Psoas muscle (tissue), 8 donors: ENCODE data around the gene FAM98B. TPM values are rescaled to one million over a fixed set of nuclear protein-coding genes. Genes with fewer than 3 reads are reported as not detected.

Experiments
- ATAC-seq, 4 donors: fragments of 200-7000 bp; cut with Tn5 transposase; one replicate each; pipeline ENCODE4 v1.9.1; 2020; ENCODE audit warnings: moderate library complexity in 3 of 4, mild to moderate bottlenecking in 2 of 4
- DNase-seq, 2 donors: peaks; one replicate each; pipeline ENCODE4 v3.0.0-alpha.2; 2020
- H3K27ac ChIP-seq: fragments of 200-600 bp; one replicate; pipeline ENCODE4 v1.8.0; 2022
- H3K27me3 ChIP-seq, 3 donors: fragments of 200-600 bp in 1 of 3; one replicate each; pipeline versions ENCODE4 v1.6.1 to v1.8.0; 2013 to 2022; ENCODE audit warnings: low read length in 2 of 3, mild to moderate bottlenecking in 2 of 3, moderate library complexity in 1 of 3; ENCODE audit not compliant: insufficient read depth in 3 of 3
- H3K36me3 ChIP-seq, 2 donors: fragments of 200-600 bp in 1 of 2; one replicate each; pipeline versions ENCODE4 v1.6.1 to v1.8.0; 2013 to 2022; ENCODE audit warnings: low read depth in 1 of 2, mild to moderate bottlenecking in 1 of 2, moderate library complexity in 1 of 2; ENCODE audit not compliant: insufficient read depth in 1 of 2
- H3K4me1 ChIP-seq: fragments of 200-600 bp; one replicate; pipeline ENCODE4 v1.8.0; 2022
- H3K4me3 ChIP-seq: fragments of 200-600 bp; one replicate; pipeline ENCODE4 v1.8.0; 2022; ENCODE audit warnings: mild to moderate bottlenecking
- H3K9me3 ChIP-seq: fragments of 200-600 bp; one replicate; pipeline ENCODE4 v1.8.0; 2022
- WGBS, 3 donors: extraction: QIAGEN DNeasy Blood & Tissue Kit; methylation state at CpG; one replicate each; pipeline versions ENCODE4 v1.1.6 to v1.1.7; 2013; 5-methylcytosine and 5-hydroxymethylcytosine counted together
- intact Hi-C, 2 donors: fragments of 100-400 bp; cut with DNase I; formaldehyde crosslinking; loops; one replicate each; pipeline versions ENCODE4 v1.11.0 to v1.14.2; 2022
- polyA plus RNA-seq, 3 donors: library from polyadenylated mRNA; stranded (reverse); fragments of 200-250 nt; gene quantifications; one replicate each; pipeline ENCODE4 v1.2.3, GENCODE V29; 2013
- total RNA-seq, 4 donors: library from RNA; stranded (reverse); fragmentation: NEBNext Ultra II Directional in 2 of 4; extraction: Animal tissue kit (Norgen Biotek cat#: 25700) in 2 of 4; gene quantifications; one replicate each; pipeline versions ENCODE4 v1.2.1 to v1.2.4, GENCODE V29; 2021 to 2023
- TF ChIP-seq, protein P1 (sequence below): fragments of 200-600 bp; IDR thresholded peaks from one replicate; pipeline ENCODE4 v1.8.0; 2022; ENCODE audit warnings: antibody characterized with exemption
- donor health status: healthy with polysubstance abuse.
- donor health status: DM: no; HTN: no; CAD: no; lungs with moderate emphysema.
- donor health status: Bipolar disorder and iron deficiency.
- donor health status: healthy.
- donor health status: DM: yes; HTN: yes; CAD: no.
- donor health status: DM: no; HTN: no; CAD: no.
- donor health status: DM: no; HTN: no; CAD: no.
- donor health status: DM: yes; HTN: yes; CAD: no.

Gene FAM98B
- total and polyA plus RNA-seq, 7 donors: 6.8 to 18.5 (median 13.5) TPM

DNA sequence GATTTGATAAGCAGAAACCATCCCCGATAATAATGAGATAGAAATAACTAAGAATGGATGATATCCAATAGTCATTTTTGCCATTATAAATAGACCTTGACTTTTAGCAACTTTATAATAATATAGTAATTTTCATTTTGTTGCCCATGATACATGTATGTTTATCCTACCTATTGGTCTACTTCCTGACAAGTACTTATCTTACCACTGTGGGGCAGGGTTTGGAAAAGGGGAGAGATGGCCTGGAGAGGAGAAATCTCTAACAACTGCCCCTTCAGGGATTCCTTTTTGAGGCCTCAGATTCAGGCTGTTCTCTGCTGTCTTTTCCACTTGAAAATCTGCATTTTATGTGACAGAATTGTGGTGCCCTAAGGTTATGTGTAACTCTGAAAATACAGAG is 42.2 kb downstream of the FAM98B start:
- ATAC-seq: no peak
- TF ChIP-seq, protein P1, sequence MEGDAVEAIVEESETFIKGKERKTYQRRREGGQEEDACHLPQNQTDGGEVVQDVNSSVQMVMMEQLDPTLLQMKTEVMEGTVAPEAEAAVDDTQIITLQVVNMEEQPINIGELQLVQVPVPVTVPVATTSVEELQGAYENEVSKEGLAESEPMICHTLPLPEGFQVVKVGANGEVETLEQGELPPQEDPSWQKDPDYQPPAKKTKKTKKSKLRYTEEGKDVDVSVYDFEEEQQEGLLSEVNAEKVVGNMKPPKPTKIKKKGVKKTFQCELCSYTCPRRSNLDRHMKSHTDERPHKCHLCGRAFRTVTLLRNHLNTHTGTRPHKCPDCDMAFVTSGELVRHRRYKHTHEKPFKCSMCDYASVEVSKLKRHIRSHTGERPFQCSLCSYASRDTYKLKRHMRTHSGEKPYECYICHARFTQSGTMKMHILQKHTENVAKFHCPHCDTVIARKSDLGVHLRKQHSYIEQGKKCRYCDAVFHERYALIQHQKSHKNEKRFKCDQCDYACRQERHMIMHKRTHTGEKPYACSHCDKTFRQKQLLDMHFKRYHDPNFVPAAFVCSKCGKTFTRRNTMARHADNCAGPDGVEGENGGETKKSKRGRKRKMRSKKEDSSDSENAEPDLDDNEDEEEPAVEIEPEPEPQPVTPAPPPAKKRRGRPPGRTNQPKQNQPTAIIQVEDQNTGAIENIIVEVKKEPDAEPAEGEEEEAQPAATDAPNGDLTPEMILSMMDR: no peak
- no peak overlapping the region for H3K4me3 ChIP-seq
- WGBS, 3 donors: 83 to 95% (median 90%) methylated on average over 1 of the region's 1 CpG
- no peak for DNase-seq
- no peaks in the 10 kb centered on the region for H3K9me3 ChIP-seq
- H3K27ac ChIP-seq: no peak overlapping the region
- no peaks in the 10 kb centered on the region for H3K4me1 ChIP-seq
- H3K36me3 ChIP-seq: peaks cover 0 to 5% of the 10 kb centered on the region in 2 donors
- intact Hi-C loops: no loop called here
- no peaks in the 10 kb centered on the region for H3K27me3 ChIP-seq

DNA sequence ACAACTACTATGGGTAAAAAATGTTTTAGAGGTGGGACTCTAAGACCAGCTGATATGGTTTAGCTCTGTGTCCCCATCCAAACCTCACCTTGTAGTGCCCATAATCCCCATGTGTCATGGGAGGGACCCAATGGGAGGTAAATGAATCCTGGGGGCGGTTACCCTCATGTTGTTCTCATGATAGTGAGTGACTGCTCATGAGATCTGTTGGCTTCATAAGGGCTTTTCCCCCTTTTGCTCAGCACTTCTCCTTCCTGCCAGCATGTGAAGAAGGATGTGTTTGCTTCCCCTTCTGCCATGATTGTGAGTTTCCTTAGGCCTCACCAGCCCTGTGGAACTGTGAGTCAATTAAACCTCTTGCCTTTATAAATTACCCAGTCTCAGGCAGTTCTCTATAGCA is 45.7 kb downstream of the FAM98B start:
- Histone ChIP-seq H3K27me3 (no peaks in the 10 kb centered on the region), H3K9me3 (no peaks in the 10 kb centered on the region), H3K36me3 (no peaks in the 10 kb centered on the region), H3K4me1 (no peaks in the 10 kb centered on the region), H3K4me3 (no peak overlapping the region), H3K27ac (no peak overlapping the region)
- WGBS, 3 donors: 93 to 100% (median 96%) methylated on average over 1 of the region's 1 CpG
- intact Hi-C loops: no loop called here
- ATAC-seq (no peak), DNase-seq (no peak)
- TF ChIP-seq, protein P1: no peak

GRCh38 chr15:38503496-38503895 is 49.6 kb downstream of the FAM98B start:
- Histone ChIP-seq H3K27me3 (no peaks in the 10 kb centered on the region), H3K36me3 (no peaks in the 10 kb centered on the region), H3K4me3 (no peak overlapping the region), H3K4me1 (no peaks in the 10 kb centered on the region), H3K9me3 (no peaks in the 10 kb centered on the region), H3K27ac (no peak overlapping the region)
- intact Hi-C loops: no loop called here
- ATAC-seq (no peak), DNase-seq (no peak)
- WGBS, 3 donors: 85 to 90% (median 85%) methylated on average over 2 of the region's 2 CpGs
- TF ChIP-seq, protein P1: no peak

DNA sequence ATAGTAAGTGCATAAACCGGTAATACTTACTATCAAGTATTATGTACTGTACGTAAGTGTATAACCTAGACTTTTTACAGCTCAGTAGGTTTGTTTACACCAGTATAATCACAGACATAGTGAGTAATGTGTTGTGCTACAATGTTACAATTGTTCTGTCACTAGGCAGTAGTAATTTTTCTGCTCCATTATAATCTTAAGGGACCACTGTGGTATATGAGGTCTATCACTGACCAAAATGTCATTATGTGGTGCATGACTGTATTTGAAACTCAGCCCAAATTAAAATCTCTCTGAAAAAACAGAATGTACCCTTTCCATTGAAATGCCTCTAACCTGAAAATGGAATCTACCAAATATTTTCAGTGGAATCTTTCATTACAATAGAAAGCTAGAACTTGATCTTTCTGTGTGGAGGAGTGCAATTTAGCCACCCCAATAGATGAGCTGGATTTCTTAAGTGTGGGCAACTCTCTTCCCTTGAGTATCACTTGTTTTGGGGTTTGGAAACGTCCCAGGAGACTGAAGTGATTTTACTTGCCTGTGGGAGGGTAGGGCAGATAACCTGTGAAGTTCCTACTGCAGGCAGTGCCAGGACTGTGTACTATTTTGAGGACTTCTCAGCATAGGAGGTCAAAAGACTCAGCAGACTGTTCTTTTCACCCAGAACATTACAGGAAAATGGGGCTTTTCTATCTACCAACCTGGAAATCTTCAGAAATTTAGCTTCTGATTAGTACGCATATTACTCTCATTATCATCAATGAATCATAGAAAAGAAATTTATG is 50.9 kb downstream of the FAM98B start:
- 82 to 85% (median 83%) methylated on average over 4 of the region's 4 CpGs for WGBS, 3 donors
- Histone ChIP-seq H3K27ac (no peak overlapping the region), H3K4me3 (no peak overlapping the region), H3K4me1 (no peaks in the 10 kb centered on the region), H3K36me3 (no peaks in the 10 kb centered on the region), H3K9me3 (no peaks in the 10 kb centered on the region), H3K27me3 (no peaks in the 10 kb centered on the region)
- TF ChIP-seq, protein P1: no peak
- intact Hi-C loops: no loop called here
- ATAC-seq: no peak
- no peak for DNase-seq

GRCh38 chr15:38506997-38507396 is 53.1 kb downstream of the FAM98B start:
- intact Hi-C loops: no loop called here
- ATAC-seq: no peak
- DNase-seq: no peak
- no peaks in the 10 kb centered on the region for H3K4me1 ChIP-seq
- no peak overlapping the region for H3K27ac ChIP-seq
- no peaks in the 10 kb centered on the region for H3K36me3 ChIP-seq
- no peak overlapping the region for H3K4me3 ChIP-seq
- WGBS, 3 donors: 49 to 51% (median 51%) methylated on average over 4 of the region's 4 CpGs
- H3K9me3 ChIP-seq: no peaks in the 10 kb centered on the region
- no peaks in the 10 kb centered on the region for H3K27me3 ChIP-seq
- TF ChIP-seq, protein P1: no peak
